ENCODE results near the gene TBC1D8.
"Not testable (repeated sequence)": the region's sequence is repeated elsewhere in the genome, so short reads cannot be mapped to it uniquely, and the experiment has no call there.

Gene TBC1D8
- total RNA-seq: 1.6 to 4.9 (median 2.7) reads per million in 4 experiments

DNA sequence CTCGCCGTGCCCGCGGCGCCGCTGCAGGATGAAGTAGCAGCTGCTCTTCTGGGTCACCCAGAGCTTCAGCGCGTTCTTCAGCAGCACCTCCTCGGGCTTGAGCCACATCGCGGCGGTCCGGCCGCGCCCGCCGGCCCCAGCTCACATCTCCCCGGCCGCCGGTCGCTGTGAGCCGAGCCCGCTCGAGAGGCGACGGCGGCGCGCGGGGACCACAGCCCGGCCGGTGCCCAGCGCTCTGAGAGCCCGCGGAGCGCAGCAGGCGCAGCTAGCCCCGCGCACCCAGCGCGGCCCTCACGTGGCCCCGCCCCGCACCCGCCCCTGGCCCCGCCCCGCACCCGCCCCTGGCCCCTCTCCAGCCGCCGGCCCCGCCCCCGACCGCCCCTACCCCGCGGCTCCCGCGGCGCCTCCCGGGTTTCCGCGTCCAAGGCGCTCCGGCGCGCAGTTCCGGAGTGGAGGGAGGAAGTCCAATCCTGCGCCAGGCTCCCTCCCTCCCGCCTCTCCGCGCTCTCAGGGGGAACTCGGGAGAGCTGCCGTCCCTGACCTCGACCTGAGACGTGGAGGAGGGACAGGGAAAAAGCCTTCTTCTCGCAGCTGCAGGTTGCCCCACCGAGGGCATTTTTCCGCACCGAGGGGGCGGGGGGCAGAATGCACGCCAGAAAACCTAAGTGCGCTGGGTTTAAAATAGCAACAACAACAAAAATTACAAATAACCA, at the start of gene TBC1D8:
Gene TBC1D8, minus strand, starts transcription at position 237 of the 713 bp plus-strand sequence. Its CDS starts 129 bp downstream, at position 108.
- peak; percentile 54 for DNase-seq

DNA sequence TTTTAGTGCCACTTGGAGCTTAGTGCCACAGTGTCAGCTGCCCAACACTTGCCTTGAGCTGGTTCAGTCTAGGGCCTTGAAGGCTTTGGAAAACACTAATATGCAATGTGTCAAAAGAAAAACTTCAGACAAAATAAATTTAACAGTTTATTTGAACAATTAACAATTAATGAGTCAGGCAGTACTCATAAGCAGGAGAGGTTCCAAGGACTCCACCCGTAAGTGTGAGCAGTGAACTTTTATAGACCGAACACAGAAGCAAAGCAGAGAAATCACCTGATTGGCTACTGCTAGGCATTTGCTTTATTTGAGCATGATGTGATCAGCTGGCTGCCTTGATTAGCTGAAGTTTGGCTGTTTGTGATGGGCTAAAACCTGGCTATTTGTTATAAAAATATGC, 49.5 kb upstream of the TBC1D8 start:
- DNase-seq: no peak

DNA sequence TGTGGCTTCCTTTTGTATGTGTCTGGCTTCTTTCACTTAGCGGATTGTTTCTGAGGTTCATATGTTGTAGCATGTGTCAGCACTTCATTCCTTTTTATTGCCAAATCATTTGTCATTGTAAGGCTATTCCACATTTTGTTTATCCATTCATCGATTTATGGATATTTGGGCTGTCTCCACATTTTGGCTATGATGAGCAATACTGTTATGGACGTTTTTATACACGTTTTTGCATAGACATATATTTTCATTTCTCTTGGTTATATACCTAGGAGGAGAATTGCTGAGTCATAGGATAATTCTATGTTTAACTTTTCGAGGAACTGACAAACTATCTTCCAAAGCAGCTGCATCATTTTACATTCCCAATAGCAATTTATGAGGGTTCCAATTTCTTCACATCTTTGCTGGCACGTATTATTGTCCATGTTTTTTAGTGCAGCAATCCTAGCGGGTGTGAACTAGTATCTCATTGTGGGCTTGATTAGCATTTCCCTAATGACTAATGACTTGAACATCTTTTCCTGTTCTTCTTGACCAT, 48.1 kb upstream of the TBC1D8 start:
- DNase-seq: no peak

DNA sequence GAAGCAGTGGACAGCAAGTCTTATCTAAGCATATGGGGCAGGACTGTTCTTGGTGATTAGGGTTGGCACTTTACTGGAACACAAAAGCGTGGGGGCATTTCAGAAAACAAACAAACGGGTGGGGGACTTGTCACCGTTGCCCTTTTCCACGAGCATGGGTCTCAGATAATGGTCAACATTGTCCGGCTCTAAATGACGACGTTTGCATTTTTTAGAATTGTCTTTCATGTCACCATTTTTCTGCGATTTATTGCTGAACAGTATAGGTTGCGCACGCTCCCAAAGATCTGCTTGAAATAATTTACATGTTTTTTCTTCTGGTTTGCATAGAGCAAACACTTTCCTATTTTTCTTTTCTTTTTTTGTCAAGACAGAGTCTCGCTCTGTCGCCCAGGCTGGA, 46.6 kb upstream of the TBC1D8 start:
- no peak for DNase-seq

DNA sequence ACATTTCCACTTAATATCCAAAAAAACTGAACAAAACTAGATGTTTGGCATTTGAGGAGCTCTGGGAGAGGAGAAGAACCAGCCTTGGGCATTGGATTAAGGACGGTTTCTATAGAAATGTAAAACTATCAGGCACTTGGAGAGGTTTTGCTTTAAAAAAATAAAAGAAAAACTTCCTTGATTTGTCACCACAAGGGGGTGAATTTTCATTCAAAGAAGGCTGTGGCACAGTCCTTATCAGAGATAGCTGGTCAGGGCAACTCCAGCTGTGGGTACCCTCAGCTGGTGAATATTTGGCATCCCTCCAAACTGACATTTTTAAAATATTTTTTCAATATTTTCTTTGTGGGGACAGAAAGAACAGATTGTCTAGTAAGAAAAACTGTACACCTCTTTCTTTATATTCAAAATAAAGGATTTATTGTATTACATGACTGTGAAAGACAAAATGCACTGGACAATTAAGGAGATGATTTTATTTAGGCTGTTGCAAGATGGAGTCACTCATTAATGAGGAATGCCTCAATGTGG, 46.1 kb upstream of the TBC1D8 start:
- no peak for DNase-seq

DNA sequence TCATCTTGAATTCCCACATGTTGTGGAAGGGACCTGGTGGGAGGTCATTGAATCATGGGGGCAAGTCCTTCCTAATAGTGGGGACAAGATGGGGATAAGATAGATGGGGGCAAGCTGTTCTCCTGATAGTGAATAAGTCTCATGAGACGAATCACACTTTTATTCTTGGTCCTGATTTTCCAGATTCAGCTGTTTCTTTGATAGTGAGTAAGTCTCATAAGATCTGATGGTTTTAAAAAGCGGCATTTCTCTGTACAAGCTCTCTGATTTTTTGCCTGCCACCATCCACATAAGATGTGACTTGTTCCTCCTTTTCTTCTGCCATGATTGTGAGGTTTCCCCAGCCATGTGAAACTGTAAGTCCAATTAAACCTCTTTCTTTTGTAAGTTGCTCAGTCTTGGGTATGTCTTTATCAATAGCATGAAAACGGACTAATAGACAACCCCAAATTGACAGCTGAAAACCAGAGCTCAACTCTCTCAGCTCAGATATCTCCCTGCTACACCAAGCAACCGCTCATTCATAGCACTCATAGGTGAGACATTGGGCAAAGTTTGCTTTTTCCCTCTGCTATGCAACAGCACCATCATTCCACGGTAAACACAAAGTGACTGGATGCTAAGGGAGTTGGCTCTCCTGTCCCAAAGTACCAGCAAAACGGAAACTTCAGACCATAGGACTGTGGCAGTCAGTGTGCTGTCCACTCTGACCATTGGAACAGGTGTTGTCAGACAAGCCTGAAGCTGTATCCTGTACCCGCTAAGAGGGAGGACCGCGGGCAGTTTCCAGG, 44.9 kb upstream of the TBC1D8 start:
- no peak for DNase-seq

DNA sequence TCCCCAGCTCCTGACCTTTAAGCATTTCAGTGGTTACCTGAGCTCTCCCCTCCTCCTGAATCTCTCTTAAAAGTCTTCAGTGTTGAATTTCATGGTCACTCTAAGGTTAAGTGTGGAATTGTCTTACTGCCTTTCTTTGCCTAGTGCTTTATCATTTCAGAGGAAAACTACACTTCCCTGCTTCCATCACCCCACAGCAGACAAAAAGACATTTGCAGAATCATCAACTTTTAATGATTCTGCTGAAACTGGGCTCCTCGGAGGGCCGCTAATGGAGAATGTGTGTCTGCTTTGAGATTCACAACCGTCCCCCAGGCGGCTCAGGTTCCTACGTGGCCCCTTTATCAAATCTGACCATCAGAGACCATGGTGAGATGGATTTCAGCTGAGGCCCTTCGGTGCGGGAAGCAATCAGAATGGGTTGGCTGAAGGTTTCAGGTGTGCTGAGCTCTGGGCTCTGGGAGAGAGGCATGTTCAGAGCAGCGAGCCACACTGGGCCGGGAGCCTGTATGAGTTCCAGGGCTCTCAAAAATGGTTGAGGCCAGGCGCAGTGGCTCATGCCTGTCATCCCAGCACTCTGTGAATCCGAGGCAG, 41.9 kb upstream of the TBC1D8 start:
- no peak for DNase-seq

DNA sequence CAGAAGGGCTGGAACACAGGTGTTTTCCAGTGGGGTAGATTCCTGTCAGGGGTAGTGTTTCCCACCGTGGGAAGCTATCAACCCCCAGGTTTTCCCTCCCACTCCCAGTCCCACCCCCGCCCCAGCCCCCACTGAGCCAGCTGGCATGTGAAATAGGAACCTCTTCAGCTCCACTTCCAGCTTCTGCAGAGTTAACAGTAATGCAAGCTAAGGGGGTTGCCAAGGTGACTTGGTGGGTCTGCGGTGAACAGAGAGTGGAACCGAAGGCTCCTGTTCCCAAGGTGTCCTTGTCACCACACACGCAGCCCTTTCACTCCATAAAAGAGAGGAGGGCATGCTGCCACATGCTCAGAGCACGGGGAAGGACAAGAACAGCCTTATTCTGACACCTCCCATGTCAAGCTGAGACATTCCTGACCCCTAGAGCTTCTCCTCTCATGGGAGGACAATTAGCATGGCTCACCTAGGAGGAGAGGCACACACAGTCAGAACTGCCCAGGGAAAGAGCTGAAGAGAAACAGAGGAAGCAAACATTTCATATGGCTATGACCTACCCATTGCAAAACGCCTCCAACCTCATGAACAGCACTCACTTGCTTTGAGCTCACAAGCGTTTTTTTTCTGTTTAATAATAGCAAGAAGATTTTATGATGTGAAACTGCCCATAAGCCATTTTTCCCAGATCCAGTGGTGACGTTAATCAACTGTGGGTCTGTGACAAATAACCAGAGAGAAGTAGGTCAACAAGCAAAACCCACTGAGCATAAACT, 39.8 kb upstream of the TBC1D8 start:
- no peak for DNase-seq

DNA sequence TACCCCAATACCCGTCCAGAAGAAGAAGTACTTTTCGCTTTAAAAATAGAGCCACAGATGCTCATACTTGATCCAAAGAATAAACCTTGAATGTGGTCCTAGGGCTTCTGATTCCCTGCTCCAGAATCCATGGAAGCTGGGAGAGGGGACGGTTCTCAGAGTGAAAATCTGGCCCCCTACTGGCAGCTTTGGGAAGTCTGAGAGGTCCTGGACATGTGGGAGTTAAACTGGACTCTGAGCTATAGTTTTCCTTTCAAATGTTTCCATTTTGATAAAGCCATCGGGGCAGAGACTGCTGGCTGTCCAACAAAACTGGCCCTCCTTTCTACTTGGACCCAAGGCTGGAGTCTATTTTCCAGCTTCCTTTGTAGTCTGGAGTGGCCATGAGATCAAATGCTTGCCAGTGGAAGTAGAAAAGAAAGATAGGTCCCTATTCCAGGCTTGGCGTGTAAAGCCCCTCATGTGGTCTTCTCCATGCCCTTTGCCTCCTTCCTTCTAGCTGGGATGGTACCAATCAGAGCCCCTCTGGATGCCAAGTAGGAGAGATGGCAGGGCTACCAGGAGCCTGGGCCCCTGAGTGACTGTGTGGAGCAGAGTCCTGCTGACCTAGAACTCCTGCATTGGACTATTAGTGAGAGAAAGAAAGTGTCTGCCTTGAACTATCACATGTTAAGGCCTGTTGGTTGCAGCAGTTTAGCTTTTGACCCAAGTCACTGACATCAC, 37.7 kb upstream of the TBC1D8 start:
- no peak for DNase-seq

DNA sequence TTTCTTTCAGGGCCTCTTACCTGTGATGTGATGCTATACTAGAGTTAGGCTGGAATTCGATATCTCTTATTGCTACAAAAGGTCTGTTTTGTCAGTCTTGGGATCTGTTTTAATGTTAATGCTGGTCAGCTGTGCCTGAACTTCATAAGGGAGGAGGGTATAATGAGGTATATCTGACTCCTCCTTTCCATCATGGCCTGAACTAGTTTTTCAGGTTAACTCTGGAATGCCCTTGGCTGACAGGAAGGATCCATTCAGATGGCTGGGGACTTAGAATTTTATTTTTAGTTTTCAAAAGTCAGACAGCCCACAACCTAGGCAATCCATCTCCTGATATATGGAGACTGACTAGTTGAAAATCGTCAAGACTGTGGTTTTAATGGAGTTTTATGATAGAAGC, 35.9 kb upstream of the TBC1D8 start:
- no peak for DNase-seq

DNA sequence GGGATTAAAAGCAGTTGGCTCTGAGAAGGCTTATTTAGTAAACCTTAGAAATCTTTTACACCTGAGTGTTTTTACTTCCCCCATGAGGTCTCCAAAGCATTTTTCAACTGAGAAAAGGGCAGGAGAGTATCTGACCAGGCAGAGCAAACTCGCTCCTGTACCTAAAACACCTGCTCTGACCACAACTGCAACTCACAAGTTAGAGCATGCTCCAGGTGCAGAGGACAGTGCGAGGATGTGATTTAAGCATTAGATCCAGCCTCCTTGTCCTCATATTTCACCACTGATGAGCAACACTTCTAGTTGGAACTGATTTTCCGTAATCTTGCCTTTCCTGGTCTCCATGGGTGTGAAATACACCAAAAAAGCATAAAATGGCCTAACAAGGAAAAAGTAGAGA, 34.5 kb upstream of the TBC1D8 start:
- no peak for DNase-seq

DNA sequence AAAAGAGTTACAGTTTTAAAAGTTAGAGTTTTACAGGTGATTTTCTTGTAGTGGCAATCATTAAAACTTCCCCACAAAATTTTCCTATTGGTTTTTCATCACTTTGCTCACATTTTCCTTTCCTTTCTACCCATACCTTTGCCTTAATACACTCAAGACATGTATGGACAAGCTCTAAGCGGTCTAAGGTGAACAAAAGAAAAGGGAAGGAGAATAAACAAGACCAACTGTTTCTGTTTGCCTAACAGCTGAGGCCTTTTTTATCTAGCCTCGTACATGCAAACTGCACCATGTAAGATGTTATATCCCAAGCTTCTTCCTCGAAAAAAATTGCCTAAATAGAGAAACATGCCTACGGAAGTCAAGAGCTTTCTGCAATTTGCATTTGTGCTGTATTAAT, 33.9 kb upstream of the TBC1D8 start:
- DNase-seq: no peak

DNA sequence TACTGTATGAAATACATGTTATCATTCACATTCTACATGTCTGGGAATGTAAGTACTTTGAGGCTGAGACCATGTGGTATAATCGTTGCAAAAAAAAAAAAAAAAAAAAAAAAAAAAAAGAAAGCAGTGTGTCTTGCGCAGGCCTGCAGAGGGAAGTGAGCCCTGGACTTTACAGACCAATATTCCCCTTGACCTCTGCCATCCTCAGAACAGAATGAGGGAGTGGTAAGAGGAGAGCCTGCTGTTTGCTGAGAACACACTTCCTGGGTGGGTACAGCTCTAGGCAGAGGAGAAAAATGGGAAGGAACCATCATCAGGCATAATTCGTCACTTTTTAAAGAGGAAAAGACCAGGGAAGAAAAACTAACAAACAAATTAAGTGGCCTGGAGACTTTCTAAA, 28.8 kb upstream of the TBC1D8 start:
- DNase-seq: no peak

DNA sequence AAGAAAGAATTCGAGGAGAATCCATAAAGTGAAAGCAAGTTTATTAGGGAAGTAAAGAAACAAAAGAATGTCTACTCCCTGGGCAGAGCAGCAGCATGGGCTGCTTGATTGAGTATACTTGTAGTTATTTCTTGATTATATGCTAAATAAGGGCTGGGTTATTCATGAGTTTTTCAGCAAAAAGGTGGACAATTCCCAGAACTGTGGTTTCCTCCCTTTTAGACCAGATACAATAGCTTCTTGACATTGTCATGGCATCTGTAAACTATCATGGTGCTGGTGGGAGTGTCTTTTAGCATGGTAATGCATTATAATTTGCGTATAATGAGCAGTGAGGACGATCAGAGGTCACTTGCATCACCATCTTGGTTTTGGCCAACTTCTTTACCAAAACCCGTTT, 25.6 kb upstream of the TBC1D8 start:
- no peak for DNase-seq

DNA sequence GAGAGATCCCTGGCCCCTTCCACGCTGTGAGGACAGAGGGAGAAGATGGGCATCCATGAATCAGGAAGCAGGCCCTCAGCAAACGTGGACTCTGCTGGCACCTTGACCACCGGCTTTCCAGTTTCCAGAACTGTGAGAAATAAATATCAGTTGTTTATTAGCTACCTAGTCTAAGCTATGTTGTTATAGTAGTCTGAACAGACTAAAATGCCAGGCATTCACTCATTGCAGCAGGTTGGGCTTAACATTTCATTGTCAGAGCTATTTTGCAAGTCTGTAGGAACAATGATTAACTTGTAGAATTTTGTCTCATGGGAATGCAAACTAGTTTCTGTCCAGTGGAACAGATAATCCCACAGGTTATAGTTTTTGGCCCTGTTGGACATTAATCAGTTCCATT, 24.8 kb upstream of the TBC1D8 start:
- DNase-seq: no peak

DNA sequence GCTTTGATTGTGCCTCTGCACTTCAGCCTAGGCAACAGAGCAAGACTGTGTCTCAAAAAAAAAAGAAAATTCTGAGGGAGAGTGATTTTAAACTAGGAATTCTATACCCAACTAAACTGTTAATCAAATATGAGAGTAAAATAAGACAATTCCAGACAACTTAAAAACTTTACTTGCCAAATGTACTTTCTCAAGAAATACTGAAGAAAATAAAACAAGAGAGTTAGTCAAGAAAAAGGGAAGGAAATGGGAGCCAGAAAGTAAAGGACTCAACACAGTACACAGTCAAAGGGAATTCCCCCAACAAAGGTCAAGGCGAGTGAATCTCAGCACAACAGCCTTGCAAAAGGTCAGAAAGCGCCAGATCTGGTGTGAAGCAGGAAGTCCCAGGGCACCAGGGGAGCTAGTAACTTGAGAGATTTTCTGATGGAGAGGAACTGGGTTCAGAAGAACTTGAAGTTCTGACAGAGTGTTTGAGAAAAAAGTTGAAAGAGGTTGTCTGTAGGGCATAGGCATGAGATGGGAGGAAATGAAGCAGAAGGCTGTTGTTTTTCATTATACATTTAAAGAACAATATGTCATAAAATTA, 22.6 kb upstream of the TBC1D8 start:
- DNase-seq: no peak

DNA sequence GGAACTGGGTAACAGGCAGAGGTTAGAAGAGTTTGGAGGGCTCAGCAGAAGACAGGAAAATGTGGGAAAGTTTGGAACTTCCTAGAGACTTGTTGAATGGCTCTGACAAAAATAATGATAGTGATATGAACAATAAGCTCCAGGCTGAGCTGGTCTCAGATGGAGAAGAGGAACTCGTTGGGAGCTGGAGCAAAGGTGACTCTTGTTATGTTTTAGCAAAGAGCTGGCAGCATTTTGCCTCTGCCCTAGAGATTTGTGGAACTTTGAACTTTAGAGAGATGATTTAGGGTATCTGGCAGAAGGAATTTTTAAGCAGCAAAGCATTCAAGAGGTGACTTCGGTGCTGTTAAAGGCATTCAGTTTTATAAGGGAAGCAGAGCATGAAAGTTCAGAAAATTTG, 18.6 kb upstream of the TBC1D8 start:
- DNase-seq: not testable (repeated sequence)

DNA sequence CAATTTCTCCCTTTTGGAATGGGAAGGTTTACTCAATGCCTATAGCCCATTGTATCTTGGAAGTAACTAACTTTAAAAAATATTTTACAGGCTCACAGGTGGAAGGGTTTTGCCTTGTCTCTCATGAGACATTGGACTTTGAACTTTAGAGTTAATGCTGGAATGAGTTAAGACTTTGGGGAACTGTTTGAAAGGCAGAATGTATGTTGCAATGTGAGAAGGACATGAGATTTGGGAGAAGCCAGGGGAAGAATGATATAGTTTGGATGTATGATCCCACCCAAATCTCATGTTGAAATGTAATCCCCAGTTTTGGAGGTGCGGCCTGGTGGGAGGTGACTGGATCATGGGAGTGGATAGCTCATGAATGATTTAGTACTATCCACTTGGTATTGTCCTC, 17.5 kb upstream of the TBC1D8 start:
- no peak for DNase-seq

DNA sequence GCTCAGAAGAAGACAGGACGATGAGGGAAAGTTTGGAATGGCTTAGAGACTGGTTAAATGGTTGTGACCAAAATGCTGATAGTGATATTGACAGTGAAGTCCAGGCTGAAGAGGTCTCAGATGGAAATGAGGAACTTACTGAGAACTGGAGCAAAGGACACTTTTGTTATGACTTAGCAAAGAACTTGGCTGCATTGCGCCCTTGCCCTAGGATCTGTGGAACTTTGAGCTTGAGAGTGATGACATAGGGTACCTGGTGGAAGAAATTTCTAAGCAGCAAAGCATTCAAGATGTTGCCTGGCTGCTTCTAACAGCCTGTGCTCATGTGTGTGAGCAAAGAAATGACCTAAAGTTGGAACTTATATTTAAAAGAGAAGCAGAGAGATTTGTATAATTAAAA, 16.4 kb upstream of the TBC1D8 start:
- not testable (repeated sequence) for DNase-seq

DNA sequence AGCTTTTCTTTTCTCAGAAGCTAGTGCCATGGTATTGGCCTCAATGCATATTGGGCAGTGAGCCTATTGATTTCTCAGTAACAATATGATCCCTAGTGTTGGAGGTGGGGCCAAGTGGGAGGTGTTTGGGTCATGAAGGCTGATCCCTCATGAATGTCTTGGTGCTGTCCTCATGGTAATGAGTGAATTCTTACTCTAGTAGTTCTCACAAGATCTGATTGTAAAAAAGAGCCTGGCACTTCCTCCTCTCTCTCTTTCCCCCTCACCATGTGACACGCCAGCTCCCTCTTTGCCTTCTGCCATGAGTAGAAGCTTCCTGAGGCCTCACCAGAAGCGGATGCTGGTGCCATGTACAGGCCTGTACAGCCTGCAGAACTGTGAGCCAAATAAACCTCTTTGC, 12.8 kb upstream of the TBC1D8 start:
- DNase-seq: no peak

DNA sequence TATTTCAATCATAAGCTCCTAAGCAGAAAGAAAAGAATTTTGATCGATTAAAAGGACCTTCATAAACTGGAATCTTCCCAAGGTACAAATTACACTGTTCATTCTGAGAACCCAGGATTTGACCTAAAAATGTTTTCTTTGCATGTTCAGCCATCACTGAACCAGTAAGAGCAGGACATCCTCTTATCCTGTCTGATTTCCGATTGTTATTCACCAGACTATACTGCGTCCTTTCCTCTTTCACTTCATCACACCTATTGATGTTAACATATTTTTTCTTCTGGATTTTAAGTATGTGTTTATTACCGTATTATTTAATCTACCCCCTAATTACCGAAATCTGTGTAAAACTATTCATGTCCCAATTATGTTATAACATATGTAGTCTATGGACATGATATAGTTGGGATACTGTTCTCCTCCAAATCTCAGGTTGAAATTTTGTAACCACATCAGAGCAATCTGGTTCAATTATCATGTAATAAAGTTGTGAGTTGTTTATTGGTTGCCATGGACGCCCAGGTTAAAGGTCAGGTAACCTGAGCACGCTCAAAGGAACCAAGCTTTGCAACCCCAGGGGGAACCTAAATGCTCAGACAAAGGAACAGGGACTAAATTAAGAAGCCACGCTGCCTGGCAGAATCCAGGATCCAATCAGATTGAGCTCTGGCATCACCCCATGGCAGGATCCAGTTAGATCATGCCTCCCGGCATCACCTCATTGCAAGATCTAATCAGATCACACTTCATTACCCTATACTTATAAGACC, 11.6 kb upstream of the TBC1D8 start:
- DNase-seq: no peak
